ENCODE results near the gene AGRN. TPM values are rescaled to one million over a fixed set of nuclear protein-coding genes. Genes with fewer than 3 reads are reported as not detected.

Gene AGRN
- total and polyA plus RNA-seq, 8 donors: 3.5 to 459 (median 50.5) TPM

GRCh38 chr1:1032424-1032823, 12.5 kb downstream of the AGRN start:
- intact Hi-C loops (cut with DNase I; ENCODE audit: low total_unique reads): no loop called here
- TF ChIP-seq, protein P1, sequence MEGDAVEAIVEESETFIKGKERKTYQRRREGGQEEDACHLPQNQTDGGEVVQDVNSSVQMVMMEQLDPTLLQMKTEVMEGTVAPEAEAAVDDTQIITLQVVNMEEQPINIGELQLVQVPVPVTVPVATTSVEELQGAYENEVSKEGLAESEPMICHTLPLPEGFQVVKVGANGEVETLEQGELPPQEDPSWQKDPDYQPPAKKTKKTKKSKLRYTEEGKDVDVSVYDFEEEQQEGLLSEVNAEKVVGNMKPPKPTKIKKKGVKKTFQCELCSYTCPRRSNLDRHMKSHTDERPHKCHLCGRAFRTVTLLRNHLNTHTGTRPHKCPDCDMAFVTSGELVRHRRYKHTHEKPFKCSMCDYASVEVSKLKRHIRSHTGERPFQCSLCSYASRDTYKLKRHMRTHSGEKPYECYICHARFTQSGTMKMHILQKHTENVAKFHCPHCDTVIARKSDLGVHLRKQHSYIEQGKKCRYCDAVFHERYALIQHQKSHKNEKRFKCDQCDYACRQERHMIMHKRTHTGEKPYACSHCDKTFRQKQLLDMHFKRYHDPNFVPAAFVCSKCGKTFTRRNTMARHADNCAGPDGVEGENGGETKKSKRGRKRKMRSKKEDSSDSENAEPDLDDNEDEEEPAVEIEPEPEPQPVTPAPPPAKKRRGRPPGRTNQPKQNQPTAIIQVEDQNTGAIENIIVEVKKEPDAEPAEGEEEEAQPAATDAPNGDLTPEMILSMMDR (IDR thresholded peaks at IDR 0.05): no peak
- TF ChIP-seq POLR2A (IDR thresholded peaks at IDR 0.05): no peak
- no peak for TF ChIP-seq POLR2AphosphoS5 (IDR thresholded peaks at IDR 0.05)
- no peak for TF ChIP-seq EP300 (IDR thresholded peaks at IDR 0.05)
- Histone ChIP-seq H3K9me3 (no peaks in the 10 kb centered on the region), H3K27ac (peak overlapping the region in 2 of 5 donors; percentile 36 to 38), H3K4me1 (peaks cover 23 to 30% (median 29%) of the 10 kb centered on the region in 4 donors), H3K4me3 (peak overlapping the region; percentile 49 to 53 (median 52)), H3K27me3 (peaks cover 0 to 61% (median 27%) of the 10 kb centered on the region in 3 donors), H3K36me3 (peaks cover 0 to 29% (median 2%) of the 10 kb centered on the region in 4 donors)
- DNase-seq: peak; percentile 61 to 77
- WGBS, 5 donors: 19 to 30% (median 24%) methylated on average over 10 to 16 of the region's 16 CpGs

DNA sequence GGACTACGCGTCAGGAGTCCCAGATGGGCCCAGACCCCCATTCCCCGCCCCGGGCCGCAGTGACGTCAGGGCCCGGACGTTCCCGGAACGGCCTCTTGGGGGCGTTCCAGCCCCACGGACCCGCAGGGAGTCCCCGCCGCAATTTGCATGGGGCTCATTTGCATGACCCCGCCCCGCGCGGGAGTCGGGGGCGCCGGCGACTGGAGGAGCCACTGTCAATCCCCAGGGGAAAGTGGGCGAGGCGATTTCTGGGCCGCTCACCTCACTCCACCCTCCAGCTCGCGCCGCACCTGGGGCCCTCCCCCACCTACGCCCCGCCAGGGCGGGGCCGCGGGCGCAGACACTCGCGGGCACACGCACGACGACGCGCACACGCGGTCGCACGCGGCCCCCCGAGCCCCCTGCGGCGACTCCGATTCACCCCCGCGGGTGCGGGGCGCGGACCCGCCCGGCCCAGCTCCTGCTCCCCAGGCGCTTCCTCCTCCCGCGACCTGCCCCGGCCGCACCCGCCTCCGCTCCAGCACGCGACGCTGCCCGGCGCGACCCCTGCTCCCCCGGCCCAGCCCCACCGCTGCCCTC, 13.2 kb downstream of the AGRN start:
- H3K36me3 ChIP-seq: peaks cover 0 to 23% (median 2%) of the 10 kb centered on the region in 4 donors
- no peaks in the 10 kb centered on the region for H3K9me3 ChIP-seq
- H3K4me3 ChIP-seq: peak overlapping the region; percentile 49 to 53 (median 52)
- DNase-seq: peak; percentile 92 to 97
- peaks cover 0 to 68% (median 27%) of the 10 kb centered on the region in 3 donors for H3K27me3 ChIP-seq
- H3K27ac ChIP-seq: peak overlapping the region in 2 of 5 donors; percentile 36 to 38
- H3K4me1 ChIP-seq: peaks cover 23 to 31% (median 30%) of the 10 kb centered on the region in 4 donors
- TF ChIP-seq, protein P1 (IDR thresholded peaks at IDR 0.05): peak in 6 of 7 experiments; percentile 44 to 75 (median 62)
- TF ChIP-seq POLR2A (IDR thresholded peaks at IDR 0.05) (no peak), POLR2AphosphoS5 (IDR thresholded peaks at IDR 0.05) (peak in 1 of 3 donors; percentile 55), EP300 (IDR thresholded peaks at IDR 0.05) (no peak)
- WGBS, 5 donors: 2 to 40% (median 6%) methylated on average over 2 to 72 of the region's 73 CpGs
- intact Hi-C loops (cut with DNase I; ENCODE audit: low total_unique reads): no loop called here

- 8 to 17% (median 12%) methylated on average over 57 to 71 of the region's 71 CpGs for WGBS, 5 donors
- Histone ChIP-seq H3K4me1 (peaks cover 23 to 32% (median 31%) of the 10 kb centered on the region in 4 donors), H3K27me3 (peaks cover 0 to 75% (median 27%) of the 10 kb centered on the region in 3 donors), H3K27ac (no peak overlapping the region), H3K4me3 (peak overlapping the region; percentile 49 to 53 (median 52)), H3K36me3 (peaks cover 0 to 23% (median 2%) of the 10 kb centered on the region in 4 donors), H3K9me3 (no peaks in the 10 kb centered on the region)
- intact Hi-C loops (cut with DNase I; ENCODE audit: low total_unique reads): no loop called here
- peak in 1 of 2 donors; percentile 54 for DNase-seq
- TF ChIP-seq POLR2A (IDR thresholded peaks at IDR 0.05) (no peak), EP300 (IDR thresholded peaks at IDR 0.05) (no peak), POLR2AphosphoS5 (IDR thresholded peaks at IDR 0.05) (no peak)
- TF ChIP-seq, protein P1 (IDR thresholded peaks at IDR 0.05): no peak
These were observed 14.0 kb downstream of the AGRN start for GRCh38 chr1:1033731-1034438.

- no peak overlapping the region for H3K27ac ChIP-seq
- H3K27me3 ChIP-seq: peaks cover 0 to 81% (median 27%) of the 10 kb centered on the region in 3 donors
- DNase-seq: no peak
- H3K36me3 ChIP-seq: peaks cover 0 to 23% (median 2%) of the 10 kb centered on the region in 4 donors
- peaks cover 25 to 37% (median 36%) of the 10 kb centered on the region in 4 donors for H3K4me1 ChIP-seq
- intact Hi-C loops (cut with DNase I; ENCODE audit: low total_unique reads): no loop called here
- H3K4me3 ChIP-seq: peak overlapping the region in 1 of 4 donors; percentile 52
- TF ChIP-seq POLR2A (IDR thresholded peaks at IDR 0.05) (no peak), POLR2AphosphoS5 (IDR thresholded peaks at IDR 0.05) (no peak), EP300 (IDR thresholded peaks at IDR 0.05) (no peak)
- TF ChIP-seq, protein P1 (IDR thresholded peaks at IDR 0.05): no peak
- 67 to 90% (median 77%) methylated on average over 22 to 30 of the region's 30 CpGs for WGBS, 5 donors
- no peaks in the 10 kb centered on the region for H3K9me3 ChIP-seq
These were observed 14.5 kb downstream of the AGRN start for GRCh38 chr1:1034439-1034781.
